GM10266 (cell line): ENCODE results near the gene ZFAND2B.

Experiments
- DNase-seq: peaks from one replicate; pipeline ENCODE4 v3.0.0; 2012; ENCODE audit errors: extremely low spot score
- CTCF ChIP-seq: IDR thresholded peaks from 2 replicates; pipeline ENCODE4 v1.5.1; 2012; ENCODE audit warnings: mild to moderate bottlenecking, low read depth; ENCODE audit not compliant: control insufficient read depth, insufficient read depth; ENCODE audit errors: missing control alignments

The ZFAND2B gene

DNA sequence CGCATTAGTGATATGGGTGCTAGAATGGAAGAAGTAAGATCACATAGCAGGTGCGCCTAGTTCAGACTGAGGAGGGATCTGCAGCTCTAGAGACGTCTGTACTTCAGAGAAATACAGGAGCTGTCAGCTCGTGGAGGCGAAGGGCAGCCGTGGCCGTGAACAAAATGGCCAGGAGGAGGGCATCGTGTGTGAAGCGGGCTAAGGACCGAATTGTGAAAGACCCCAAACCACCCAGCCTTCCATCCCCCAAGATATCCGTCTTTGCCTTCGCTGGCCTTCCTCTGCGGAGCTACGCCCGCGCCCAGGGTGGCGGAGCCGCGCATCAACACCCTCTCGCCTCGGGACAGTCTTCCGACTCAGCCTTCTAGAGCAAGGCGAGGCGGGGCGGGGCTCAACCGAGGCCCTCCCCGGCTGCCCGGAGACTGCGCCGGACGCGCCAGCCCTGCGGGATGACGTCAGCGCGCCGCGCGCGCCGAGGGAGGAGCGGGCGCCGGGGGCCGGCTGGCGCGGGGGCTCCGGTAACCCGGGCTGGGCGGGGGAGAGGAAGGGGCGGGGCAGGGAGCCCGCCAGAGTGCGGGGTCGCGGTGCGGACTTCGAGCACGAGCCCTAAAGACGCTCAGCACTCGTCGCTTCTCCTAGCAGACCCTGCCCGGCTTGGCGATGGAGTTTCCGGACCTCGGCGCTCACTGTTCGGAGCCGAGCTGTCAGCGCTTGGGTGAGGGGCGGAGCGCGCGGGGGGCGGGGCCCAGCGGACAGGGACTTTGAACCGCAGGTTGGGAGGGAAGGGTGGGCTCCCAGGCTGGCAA lies at the start of gene ZFAND2B:
Gene ZFAND2B, plus strand, starts transcription at position 455 of the 806 bp plus-strand sequence. Its CDS starts 206 bp downstream, at position 661.
- DNase-seq, result peak; percentile 99
- TF ChIP-seq CTCF, result no peak

GRCh38 chr2:219157396-219157795 lies 49.2 kb upstream of the ZFAND2B start:
- DNase-seq, result no peak
- no peak for TF ChIP-seq CTCF

- DNase-seq, result no peak
Measured at GRCh38 chr2:219158025-219158424, 48.6 kb upstream of the ZFAND2B start.

GRCh38 chr2:219158586-219158985 lies 48.0 kb upstream of the ZFAND2B start:
- TF ChIP-seq CTCF, result no peak
- DNase-seq, result no peak

More at GRCh38 chr2:219158025-219158424, 48.6 kb upstream of the ZFAND2B start:
- TF ChIP-seq CTCF, result no peak

DNA sequence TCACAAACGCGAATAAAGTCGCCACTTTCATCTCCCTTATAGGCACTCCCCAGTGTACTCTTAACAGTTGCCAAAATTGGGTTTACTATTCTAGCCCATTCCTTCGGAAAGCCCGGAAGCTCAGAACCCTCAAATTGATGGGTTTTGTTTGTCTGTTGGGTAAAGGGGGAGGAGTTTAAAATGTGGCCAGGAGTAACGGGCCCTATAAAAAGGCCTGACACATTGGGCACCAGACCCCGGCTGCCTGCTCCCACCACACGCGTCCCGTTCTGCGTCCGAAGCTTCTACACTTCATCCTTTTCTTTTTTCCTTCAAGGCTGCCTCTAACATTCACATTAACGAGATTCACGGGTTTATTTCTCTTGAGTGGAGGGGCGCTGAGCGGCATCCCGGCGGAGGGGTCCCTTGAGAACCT lies 46.8 kb upstream of the ZFAND2B start:
- TF ChIP-seq CTCF, result no peak
- peak; percentile 20 for DNase-seq

DNA sequence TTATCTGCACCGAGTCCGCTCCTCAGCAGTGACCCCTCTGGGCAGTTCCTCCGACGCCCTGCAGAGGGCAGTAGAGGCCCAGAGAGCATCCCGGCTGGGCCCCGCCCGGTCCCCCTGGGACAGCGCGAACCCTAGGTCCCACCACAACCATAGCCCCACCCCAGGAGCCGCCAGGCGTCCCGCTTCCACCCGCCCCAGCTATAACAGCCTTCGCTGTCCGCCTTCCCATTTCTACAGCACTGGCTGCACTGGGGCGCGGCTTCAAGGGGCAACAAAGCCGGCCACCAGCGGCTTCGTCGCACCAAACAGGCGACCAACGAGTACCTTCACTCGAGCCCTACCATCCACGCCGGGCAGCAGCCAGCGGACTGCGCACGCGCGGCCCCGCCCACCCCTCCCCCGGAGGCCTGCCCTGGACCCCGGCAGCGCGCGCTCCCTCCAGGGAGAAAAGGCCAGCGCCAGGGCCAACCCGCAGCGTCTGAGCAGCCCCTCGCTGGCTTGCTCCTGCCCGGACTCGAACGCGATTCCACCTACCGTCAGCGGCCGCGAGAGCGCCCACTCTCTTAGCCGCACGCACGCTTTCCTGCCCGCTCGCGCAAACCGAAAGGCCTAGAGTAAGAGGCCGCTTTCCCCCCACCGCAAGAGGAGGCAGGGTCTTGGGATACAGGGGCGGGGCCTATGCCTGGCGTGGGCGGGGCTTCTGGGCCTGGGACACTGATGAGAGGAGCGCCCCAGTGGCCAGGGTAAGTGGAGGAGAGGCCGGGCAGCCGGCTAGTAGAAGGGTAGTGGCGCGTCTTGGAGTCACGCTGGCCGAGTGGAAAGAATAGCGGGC lies 46.2 kb upstream of the ZFAND2B start, which contains the start of gene NHEJ1:
Gene NHEJ1, minus strand, starts transcription at position 630 of the 832 bp plus-strand sequence. CDS start 2,453 bp downstream, outside the sequence.
- peak; percentile 94 for DNase-seq
- peak; percentile 96 for TF ChIP-seq CTCF
